Germinal center (tissue), 1 donor: ENCODE data around the gene FAM24B.

Experiments used
- DNase-seq: peaks from one replicate; pipeline ENCODE4 v3.0.0; 2012; ENCODE audit warnings: mixed read lengths, low spot score

FAM24B gene

DNA sequence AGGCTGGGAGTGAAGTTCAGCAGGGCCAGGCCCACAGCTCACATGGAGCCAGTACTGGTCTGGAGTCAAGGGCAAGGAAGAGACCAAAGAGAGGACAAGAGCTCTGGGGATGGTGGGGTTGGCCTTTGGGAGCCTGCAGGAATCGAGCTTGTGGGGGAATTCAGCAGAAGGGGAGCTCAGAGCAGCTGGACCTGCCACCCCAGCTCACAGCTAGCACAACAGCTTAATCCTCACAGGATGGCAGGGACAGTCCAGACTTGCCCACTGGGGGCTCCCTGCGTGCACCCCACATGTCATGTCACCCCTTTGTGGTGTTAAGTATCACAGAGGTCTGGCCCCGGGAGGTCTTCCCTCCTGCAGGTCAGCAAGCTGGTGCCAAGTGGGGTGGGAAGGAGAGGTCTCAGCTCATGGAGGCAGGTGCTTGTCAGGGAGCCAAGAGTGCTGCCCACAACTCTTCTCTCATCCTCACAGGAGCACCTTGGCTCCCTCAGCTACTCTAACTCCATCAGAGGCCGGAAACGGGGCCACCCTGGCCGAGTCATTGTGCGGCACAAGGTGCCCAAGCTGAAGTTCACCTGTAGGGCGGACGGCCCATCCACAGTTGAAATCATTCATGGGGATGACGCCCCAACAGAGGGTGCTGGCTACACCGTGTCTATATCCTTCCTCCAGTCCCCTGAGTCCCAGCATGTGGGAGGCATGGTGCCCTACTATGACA is 56.2 kb downstream of the FAM24B start:
- no peak for DNase-seq

DNA sequence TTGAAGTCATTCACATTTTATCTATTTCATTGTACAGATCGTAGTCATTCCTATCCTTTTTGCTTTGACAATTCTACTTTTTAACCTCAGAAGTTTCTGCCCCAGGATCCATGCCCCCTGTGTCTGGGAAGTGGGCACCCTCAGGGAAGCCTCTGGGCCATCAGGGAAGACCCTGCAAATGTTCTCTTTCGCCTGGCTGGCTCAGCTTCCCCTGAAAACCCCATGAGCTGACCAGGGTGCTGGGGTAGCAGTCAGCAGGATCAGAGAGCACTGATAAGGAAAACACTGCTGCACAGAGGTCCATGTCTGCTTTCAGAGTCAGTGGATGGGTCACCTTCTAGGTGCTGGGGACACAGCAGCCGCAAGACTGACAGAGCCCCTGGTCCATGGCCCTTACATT is 57.6 kb downstream of the FAM24B start:
- DNase-seq: no peak

- DNase-seq: no peak
These were observed 63.9 kb downstream of the FAM24B start for GRCh38 chr10:122815458-122815857.

DNA sequence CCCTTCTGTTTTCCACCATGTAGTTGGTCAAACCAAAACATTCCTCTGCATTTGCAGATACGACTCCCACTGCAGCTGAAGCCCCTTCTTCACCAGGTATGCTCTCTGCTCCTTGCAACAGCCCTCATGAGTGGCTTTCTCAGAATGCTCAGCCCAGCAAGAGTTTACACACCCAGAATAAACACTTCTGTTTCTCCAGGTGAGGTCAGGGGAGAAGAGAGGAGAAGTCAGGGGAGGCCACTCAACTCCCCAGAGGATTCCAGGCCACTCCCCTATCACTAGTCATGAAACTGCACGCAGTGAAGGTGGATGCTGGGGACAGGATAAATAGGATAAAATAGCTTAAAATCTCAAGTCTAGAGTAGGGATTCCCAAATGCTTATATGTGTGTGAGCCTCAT is 64.9 kb downstream of the FAM24B start:
- DNase-seq: no peak

- DNase-seq: no peak
These were observed 66.6 kb downstream of the FAM24B start for GRCh38 chr10:122812751-122813150.

DNA sequence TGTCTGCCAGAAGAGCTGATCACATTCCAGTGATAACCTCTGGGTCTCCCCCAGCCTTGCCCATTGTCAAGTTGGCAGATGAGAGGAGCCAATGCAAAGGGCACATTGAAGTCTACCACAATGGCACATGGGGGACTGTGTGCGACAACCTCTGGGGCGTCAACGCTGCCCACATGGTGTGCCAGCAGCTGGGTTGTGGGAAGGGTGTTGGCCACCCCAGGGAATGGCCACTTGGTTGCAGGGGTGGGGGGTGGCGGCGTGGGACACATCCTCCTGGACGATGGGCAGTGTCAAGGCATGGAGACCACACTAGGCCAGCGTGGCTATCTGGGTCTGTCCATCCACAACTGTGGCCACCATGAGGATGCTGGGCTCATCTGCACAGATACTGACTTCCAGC is 77.1 kb downstream of the FAM24B start:
- DNase-seq: no peak
